Activated gamma-delta T cell (primary cell): ENCODE measurements around the gene ORM2.
A peak's percentile ranks its signal among the peaks of the same experiment; 100 is the strongest.
"Not testable (repeated sequence)": the region's sequence is repeated elsewhere in the genome, so short reads cannot be mapped to it uniquely, and the experiment has no call there.

ENCODE experiments used
- DNase-seq: peaks from one replicate; lab custom pipeline; 2025; lab: John Stamatoyannopoulos, UW

ORM2 gene

DNA sequence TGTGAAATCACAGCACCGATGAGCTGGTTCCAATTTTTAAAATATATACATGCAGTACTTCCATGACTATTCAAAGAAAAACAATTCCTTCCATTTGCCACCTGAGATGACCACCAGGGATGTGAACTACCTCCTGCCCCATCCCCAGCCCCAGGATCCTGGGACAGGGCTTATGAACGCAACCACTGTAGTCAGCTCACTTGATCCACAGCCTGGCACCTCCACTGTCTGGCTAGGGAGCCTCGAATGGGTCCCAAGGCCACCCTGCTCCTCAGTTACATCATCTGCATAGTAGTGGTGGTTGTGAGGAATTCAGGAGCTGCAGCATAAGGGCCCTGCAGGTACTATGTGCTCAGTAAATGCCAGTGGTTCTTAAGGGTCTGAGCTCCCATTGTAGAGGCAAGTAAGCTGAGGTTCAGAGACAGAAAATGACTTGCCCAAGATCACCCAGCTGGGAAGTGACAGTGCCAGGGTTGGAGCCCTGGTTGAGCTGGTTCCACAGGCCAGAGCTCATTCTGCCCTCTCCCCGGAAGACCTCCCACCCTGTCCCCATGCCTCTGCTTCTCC is 2.9 kb downstream of the ORM2 start:
- not testable (repeated sequence) for DNase-seq

DNA sequence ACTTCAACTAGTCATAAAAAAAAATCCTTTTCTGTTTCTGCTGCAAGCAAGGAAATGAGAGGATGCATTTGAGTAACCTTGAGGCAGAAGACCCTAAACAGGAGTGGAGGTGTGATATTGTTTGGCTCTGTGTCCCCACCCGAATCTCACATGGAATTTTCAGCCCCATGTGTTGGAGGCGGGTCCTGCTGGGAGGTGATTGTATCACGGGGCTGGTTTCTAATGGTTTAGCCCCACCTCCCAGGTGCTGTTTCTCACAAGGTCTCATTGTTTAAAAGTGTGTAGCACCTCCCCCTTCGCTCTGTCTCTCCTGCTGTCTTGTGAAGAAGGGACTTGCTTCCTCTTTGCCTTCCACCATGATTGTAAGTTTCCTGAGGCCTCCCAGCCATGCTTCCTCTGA is 4.0 kb downstream of the ORM2 start:
- not testable (repeated sequence) for DNase-seq

DNA sequence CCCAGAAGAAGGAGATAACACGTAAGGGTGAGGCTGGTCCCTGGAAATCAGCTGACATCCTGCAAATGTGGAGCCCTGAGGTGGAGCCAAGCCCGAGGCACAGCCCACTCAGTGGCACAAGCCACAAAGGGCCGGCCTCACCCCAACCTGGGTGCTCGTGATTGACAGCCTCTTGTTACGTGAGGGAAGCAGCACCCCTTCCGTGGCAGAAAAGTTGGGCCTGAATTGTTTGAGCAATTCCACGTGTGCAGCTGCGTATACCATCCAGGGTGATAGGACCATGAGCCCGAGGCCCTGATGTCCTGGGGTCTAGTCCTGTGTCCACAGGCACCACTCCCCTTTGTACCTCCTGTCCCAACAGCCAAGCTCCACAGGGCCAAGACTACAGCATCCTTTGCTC is 4.8 kb downstream of the ORM2 start:
- no peak for DNase-seq

DNA sequence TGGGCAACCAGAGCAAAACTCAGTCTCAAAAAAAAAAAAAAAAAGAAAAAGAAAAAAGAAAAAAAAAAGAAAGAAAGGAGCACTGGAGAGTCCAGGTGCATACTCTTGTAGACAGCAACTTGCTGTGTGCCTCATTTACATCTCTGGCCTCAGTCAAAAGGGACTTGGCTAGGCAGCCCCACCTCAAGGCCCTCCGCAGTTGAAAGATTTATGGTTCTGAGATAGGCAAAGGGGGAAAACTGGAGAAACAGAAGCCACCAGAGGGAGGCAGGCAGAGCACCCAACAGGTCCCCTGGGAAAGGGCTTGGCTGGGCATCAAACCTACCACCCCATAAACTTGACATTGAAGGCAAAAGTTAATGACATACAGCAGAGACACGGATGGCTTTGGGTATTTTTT is 6.1 kb downstream of the ORM2 start:
- DNase-seq, result no peak

DNA sequence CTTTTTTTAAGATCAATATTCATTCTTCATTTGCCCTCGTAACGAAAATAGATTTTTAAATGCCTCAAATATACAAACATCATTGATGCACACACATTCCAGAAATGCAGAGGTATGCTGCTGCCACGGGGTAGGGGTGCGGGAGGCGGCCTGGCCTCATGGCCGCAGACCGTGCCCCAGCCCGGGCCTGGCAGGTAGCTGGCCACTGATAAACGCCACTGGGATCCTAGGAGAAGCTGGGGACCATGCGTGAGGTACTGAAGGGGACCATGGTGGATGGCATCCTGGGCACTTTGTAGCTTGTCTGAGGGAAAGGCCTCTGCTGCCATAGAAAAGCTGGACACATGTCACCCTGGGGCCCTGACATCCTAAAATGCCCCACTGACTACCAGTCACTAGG is 6.5 kb downstream of the ORM2 start:
- no peak for DNase-seq

DNA sequence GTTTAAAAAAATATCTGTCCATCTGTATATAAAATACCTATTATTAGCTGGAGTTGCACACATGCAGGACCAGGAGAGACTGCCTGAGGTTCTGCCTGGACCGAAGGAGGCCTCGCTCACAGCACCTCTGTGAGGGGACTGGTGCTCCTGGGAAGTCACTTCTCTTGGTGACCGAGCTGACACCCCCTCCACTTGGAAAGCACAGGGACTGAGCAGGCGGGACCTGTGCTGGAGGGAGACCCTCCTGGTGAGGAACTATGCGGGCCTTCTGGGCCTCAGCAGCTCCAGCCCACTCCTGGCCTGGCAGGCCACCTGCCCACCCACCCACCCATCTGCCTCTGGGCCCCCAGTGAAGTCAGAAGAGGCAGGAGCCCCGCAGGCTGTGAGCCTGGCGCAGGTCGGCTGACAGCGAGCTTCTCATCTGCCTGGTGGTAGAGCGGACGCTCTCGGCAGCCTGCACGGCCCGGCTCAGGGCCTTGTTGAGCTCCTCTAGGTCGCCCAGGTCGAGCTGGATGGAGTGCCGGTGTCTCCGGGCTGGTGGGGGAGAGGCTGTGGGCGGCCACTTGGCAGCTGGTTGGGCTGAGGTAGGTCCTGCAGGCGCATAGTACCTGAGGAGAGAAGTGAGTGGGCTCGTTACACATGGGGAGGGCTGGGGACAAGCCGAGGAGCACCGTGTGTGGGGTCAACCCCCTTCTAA is 7.2 kb downstream of the ORM2 start:
- DNase-seq, result no peak

DNA sequence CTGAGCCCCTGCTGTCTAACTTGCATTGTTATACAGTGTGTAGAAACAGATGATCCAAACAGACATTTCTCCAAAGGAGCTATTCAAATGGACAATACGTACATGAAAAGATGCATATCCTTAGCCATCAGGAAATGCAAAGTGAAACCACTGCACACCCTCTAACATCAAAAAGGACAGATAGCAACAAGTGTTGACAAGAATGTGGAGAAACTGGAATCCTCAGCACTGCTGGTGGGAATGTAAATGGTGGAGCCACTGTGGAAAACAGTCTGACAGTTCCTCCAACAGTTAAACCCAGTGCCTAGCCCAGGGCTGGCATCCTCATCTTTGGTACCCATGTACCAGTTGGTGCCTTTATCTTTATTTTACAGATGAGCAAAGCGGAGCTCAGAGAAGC is 8.5 kb downstream of the ORM2 start:
- no peak for DNase-seq

DNA sequence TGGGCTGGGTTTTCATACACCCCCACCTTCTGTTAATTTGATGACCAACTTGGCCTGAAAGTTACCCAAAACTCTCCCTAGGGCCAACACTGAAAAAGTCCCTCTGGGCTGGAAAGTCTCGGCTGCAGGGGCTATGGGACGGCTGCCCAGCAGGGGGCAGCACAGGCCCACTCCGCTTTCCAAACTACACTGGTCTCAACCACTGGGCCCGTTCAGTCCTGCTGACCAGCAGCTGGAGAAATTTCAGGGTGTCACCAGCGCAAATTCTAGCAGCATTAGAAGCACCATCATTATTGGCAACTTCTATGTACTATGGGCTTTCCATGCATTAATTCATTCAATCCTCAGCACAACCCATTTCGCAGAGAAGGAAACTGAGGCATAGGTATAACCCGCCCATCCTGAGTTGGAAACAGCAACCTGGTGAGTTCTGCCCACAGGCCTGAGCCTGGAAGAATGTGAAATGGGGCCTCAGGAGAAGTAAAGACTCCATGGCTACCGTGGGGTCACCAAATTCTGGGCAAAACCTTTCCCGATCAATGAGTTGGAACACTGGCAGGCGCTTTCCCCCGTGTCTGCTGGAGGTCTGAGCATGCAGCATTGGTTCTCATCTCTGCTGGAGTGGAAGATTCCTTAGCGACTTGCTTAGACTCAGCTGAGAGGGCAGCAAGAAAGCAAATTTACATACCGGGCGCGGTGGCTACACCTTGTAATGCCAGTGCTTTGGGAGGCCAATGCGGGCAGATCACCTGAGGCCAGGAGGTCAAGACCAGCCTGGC is 9.7 kb downstream of the ORM2 start:
- peak; percentile 29 for DNase-seq

DNA sequence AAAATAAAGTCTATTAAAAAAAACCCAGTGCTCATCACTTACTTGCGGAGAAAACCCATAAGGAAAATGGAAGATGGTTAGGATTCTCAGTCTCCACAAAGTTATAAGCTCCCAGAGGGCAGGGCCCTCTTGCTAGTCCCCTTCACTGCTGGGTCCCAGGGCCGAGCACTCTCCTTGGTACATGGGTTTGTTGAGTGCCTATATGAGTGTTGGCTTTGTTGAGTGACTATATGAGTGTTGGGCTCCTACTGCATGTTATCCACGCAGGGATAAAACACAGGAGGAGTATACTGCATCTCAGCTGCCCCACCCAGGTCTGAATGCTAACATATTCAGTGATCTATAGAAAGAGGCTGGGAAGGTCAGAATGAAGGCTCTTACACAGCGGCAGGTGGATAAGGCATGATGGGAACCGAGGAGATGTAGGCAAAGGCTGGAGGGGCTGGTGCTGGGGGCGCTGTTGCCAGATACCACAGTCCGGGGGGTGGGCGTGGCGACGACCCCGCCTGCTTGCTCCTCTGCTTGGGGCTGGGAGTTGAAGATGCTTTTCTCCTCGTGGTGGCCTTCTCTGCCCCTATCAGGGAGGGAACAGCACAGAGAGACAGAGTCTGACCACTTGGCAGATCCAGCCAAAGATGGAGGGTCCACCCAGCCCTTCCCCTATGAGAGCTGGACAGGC is 11.6 kb downstream of the ORM2 start:
- no peak for DNase-seq

DNA sequence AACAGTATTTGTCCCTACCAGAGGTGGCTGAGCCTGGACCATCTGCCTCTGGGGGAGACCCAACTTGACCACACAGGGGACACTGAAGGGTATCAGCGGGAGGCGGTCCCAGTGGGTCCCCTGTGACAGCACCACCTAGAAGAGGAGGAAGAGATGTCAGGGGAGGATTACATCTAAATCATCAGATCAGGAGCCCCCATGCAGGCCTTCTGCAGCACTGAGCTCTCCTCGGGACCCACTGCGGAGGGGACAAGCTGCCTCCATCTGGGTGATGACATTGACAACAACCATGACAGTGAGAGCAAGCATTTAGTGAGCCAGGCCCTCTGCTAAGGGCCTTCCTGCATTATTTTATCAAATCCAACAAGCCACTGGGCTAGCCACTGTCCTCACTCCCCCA is 12.3 kb downstream of the ORM2 start:
- DNase-seq, result no peak

DNA sequence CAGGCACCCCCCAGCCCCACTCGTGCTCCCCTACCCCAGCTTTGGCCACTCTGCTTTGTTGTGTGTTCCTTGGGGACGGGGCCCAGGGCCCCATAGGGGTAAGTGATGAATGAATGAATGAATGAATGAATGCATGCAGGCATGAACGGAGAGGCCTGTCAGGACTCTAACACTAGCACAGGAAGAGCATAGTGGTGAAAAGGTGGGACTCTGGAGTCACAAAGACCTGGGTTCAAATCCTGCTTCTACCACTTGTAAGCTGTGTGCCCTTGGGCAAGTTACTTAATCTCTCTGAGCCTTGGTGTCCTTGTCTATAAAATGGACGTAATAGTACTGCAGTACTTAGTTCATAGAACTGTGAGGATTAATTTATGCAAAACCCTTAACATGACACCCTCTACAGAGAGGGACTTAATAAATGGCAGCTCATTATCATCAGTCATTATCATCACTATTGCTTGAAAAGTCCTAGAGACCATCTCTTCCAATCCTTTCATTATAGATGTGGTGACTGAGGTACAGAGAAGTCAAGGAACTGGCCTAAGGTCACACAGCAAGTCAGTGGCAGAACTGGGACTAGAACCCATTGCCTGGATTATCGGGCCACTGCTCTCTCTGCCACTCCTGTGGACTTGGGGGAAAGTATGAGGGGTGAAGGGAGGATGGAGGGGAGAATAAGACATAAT is 13.2 kb downstream of the ORM2 start:
- no peak for DNase-seq

DNA sequence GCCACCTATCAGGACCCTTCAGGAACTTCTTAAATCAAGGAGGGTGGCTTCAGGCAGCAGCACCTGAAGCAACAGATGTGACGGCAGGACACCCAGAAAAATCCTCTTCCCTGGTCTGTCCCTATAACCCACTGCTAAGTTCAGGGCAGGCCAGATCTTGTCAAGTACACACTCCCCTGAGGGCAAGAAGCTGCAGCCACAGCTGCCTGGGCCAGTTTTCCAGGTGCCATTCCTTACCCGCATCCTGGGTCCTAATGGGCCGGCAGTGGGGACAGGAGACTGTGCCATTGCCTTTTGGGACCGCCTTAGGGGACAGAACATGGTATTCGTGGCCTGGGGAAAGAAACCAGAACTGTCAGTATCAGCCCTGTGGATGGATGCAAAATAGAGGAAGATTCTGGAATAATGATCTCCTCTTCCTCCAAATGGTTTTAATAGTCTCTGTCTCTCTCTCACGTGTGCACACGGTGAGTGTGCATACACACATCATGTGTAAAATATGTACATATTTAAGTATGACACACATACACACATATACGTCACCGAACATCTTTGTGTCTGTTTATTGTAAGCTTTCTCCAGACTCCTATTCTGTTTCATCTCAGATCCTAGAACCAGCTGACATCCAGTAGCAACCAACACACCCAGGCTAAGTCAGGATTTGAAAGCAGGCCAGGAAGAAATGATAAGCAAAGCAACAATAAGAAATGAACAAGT is 14.0 kb downstream of the ORM2 start:
- no peak for DNase-seq

DNA sequence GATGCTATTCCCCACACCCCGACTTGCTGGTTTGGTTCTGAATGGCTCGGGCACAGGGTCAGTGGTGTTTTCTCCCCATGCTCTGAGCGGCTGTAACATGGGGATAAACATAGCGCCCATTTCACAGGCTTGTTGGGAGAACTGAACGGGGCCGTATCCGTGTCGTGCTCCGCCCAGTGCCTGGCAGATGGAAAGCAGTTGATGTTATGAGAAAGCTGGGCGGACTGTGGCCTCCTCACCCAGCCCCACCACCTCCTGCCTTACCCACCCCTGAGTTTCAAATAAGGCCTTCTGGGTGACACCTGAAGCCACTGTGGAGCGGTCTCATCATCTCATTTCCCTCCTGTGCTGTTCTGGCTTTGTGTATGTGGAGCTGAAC is 14.5 kb downstream of the ORM2 start:
- no peak for DNase-seq

DNA sequence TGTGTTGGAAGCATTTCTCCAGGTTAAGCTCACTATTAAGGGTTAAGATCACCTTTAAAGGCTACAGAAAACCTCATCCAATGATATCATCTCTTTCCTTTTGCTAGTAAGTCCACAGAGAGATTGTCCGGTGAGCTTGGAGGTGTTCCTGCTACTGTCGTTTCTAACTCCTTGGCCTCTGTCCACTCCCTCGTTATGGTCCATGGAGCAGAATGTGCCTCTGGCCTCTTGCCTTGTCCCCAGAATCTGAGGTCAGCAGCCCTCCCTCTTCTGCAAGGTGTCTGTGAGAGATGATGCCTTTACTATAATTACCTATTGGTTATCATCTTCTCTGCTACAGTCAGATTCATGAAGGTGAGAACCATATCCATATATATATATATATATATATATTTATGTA is 15.0 kb downstream of the ORM2 start:
- no peak for DNase-seq

DNA sequence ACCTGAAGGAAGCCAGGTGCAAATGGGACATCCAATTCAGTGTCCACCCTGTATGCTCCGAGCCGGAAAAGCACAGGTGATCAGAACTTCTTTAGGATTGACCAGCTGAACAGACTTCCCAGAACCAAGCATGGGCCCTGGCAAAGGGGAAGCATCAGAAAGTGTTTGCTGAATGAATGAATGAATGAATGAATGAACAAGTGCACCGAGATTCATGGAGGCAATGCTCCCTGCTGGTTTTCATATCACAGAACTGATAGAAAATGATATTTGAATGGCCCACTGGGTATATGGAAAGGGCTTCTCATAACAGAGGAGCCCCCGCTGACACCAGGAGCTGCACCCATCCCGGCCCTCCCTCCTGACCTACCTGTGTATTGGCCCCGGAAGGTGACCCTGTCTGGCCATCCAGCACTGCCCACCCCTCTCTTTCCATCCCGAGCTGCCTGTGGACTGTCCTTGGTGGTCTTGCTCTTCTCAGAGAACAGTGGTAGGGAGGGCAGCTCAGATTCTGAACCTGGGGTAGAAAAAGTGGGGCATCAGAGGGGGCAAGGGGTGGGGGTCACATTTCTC is 15.9 kb downstream of the ORM2 start:
- no peak for DNase-seq

DNA sequence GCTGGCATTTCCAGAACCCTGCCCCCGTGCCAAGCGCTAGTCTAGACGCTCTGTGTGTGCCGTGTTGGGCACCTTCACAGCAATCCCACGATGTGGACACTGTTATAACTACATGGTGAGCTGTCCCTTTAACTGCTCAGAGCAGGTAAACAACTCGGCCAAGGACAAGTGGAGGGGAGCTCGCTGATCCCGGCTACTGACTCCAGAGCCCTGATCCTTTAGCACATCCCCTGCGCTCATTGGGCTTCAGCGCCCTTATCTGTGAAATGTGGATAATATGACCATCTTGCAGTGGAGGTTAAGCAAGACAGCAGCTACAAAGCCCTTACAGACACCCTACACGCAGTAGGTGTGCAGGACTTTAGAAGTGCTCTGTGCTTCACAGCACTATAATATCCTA is 16.5 kb downstream of the ORM2 start:
- DNase-seq, result no peak

DNA sequence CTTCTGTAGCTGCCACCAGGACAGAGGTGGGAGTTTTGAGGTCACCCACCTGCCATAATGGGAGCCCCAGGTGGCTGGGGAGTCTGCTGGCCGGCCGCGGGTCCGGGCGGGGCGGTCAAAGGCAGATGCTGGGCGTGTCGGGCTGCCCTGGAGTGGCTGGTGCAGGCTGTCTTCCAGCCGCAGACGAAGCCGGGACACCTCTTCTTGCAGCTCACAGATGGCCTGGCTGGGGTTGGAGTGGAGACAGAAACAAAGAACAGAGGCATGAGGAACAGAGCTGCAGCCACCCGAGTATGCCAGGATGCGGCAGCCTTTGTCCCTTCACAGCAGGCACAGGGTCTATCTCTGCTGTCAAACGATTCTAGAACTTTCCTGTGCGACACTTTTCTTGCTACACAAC is 18.0 kb downstream of the ORM2 start:
- DNase-seq, result no peak

DNA sequence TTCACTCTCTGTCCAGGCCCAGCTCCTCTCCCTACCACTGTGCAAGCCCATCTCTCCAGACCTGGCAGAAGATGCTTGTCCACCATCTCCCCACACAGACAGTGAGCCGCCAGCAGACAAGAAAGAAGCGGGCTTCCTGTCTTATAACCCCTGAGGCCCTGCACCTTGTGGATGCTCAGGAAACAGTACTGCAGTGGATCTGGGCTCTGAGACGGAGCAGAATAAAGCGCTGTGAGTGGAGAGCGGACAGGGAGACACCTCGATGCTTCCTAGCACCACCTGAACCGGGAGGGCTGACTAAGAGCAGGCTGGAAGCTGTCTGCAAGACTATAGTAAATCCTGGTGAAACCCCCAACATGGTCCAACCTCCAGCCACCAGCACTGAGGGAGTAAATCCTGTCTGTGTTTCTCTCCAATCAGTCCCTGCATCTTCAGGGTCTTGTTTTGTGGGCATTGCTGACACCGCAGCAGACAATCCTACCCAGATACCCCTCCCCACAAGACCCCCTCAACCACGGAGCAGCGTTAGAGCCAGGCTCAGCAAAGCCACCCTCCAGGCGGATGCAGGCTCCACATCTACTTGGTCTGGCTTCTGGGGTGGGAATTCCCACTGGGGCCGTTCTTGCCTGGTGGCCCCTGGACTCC is 18.7 kb downstream of the ORM2 start:
- DNase-seq, result no peak

DNA sequence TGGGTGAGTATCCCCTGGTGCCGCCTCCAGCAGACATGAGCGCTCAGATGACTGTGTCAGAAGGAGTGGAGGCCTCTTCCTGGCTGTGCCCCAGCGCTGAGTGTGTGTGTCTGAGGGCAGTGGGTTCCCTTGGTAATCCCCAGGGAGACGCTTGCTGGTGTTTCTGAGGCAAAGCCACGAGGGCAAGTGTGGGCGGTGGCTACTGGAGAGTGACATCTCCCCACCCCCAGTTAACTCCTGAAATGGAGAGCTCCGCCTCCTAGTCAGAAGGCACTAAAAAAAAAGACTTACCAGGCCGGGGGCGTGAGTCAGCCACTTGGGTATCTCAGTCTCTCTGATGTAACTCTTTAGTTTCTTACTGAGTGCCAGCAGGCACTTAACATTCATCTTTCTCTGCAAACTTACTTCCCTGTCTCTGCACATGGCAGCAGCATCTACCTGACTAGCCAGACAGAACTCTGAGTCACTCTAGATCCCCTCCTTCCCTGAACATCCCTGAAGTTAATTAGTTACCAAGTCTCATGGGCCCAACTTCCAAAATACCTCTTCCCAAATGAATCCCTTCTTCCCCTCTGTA is 19.3 kb downstream of the ORM2 start:
- DNase-seq, result no peak

DNA sequence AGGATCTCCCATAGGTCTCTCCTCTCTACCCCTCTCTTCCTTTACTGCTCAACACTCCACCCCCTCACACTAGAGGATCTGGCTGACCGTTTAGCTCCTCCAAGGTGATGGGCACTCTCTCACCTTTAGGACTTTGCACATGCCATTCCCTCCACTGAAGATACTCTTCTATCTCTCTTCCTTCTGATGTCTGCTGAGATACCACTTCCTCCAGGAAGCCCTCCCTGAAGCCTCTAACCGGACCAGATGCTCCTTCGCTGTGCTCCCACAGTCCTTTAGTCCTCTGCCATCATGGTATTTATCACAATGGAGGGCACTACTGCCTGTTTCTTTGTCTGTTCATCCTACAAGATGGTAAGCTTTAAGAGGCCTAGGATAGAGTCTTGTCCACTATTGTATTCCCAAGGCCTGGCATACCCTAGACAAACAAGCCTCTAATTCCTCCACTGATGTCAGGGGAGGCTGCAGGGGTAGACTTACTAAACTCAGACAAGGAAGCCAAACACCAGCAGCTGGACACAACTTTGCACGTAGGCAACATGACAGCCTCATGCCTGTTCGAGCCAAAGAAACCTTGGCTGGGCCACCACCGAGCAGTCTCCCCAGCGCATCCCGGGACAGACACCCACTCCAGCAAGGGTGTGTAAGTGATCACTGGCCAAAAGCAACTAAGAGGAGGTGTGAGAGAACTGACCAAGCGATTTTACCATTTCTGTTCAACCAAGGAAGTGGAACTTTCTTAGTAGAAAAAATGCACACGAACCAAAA is 20.2 kb downstream of the ORM2 start:
- no peak for DNase-seq
